H9 (cell line): Measurements from ENCODE around the gene STPG1. TPM values are rescaled to one million over a fixed set of nuclear protein-coding genes. Genes with fewer than 3 reads are reported as not detected.

Experiments used
- DNase-seq: peaks from one replicate; pipeline ENCODE4 v3.0.0-alpha.2; 2017
- H2AFZ ChIP-seq: one replicate; pipeline ENCODE4 v1.6.1; 2013; ENCODE audit warnings: mild to moderate bottlenecking, low read length, control low read depth, moderate library complexity
- H2AK5ac ChIP-seq: 2 replicates; pipeline ENCODE4 v1.6.1; 2013; ENCODE audit warnings: low read length, control low read depth, mixed read lengths; ENCODE audit not compliant: insufficient read length
- H2BK120ac ChIP-seq: one replicate; pipeline ENCODE4 v1.6.1; 2013; ENCODE audit warnings: low read depth, mild to moderate bottlenecking, low read length, control low read depth, inconsistent platforms; ENCODE audit not compliant: poor library complexity, severe bottlenecking
- H2BK12ac ChIP-seq: 2 replicates; pipeline ENCODE4 v1.6.1; 2013; ENCODE audit warnings: low read length, control low read depth, mixed read lengths, low read depth; ENCODE audit not compliant: insufficient read length
- H2BK15ac ChIP-seq: 2 replicates; pipeline ENCODE4 v1.6.1; 2013; ENCODE audit warnings: low read depth, low read length, control low read depth
- H2BK20ac ChIP-seq: one replicate; pipeline ENCODE4 v1.6.1; 2013; ENCODE audit warnings: low read depth, mild to moderate bottlenecking, low read length, control low read depth, inconsistent platforms; ENCODE audit not compliant: poor library complexity, severe bottlenecking
- H2BK5ac ChIP-seq: 2 replicates; pipeline ENCODE4 v1.6.1; 2013; ENCODE audit warnings: low read length, control low read depth, mixed read lengths; ENCODE audit not compliant: insufficient read length
- H3K14ac ChIP-seq: 2 replicates; pipeline ENCODE4 v1.6.1; 2013; ENCODE audit warnings: low read length, control low read depth; ENCODE audit not compliant: insufficient read depth
- H3K18ac ChIP-seq: 2 replicates; pipeline ENCODE4 v1.6.1; 2013; ENCODE audit warnings: low read depth, mild to moderate bottlenecking, mixed read lengths, low read length, control low read depth; ENCODE audit not compliant: insufficient read length
- H3K23ac ChIP-seq: 2 replicates; pipeline ENCODE4 v1.6.1; 2013; ENCODE audit warnings: low read length, control low read depth, mixed read lengths, low read depth; ENCODE audit not compliant: insufficient read length
- H3K23me2 ChIP-seq: 2 replicates; pipeline ENCODE4 v1.6.1; 2013; ENCODE audit warnings: low read depth, mild to moderate bottlenecking, mixed read lengths, low read length, control low read depth; ENCODE audit not compliant: insufficient read length, poor library complexity, severe bottlenecking
- H3K27ac ChIP-seq: 2 replicates; pipeline ENCODE4 v1.5.1; 2013; ENCODE audit warnings: low read length, control low read depth, mixed read lengths, low read depth; ENCODE audit not compliant: insufficient read length
- H3K27me3 ChIP-seq: 2 replicates; pipeline ENCODE4 v1.6.1; 2013; ENCODE audit warnings: low read length, control low read depth, inconsistent platforms; ENCODE audit not compliant: insufficient read depth
- H3K4ac ChIP-seq: 2 replicates; pipeline ENCODE4 v1.6.1; 2013; ENCODE audit warnings: low read depth, mild to moderate bottlenecking, control low read depth, inconsistent platforms, low read length, moderate library complexity
- H3K4me1 ChIP-seq: 2 replicates; pipeline ENCODE4 v1.6.1; 2013; ENCODE audit warnings: low read length, control low read depth, inconsistent platforms; ENCODE audit not compliant: insufficient read depth
- H3K4me2 ChIP-seq: 2 replicates; pipeline ENCODE4 v1.6.1; 2013; ENCODE audit warnings: low read length, control low read depth, mixed read lengths; ENCODE audit not compliant: insufficient read length, insufficient read depth
- H3K56ac ChIP-seq: 2 replicates; pipeline ENCODE4 v1.6.1; 2013; ENCODE audit warnings: low read depth, mild to moderate bottlenecking, mixed read lengths, low read length, control low read depth; ENCODE audit not compliant: insufficient read length
- H3K79me1 ChIP-seq: 2 replicates; pipeline ENCODE4 v1.6.1; 2013; ENCODE audit warnings: low read depth, mild to moderate bottlenecking, moderate library complexity, low read length, control low read depth, inconsistent platforms; ENCODE audit not compliant: insufficient read depth, poor library complexity, severe bottlenecking
- H3K79me2 ChIP-seq: 2 replicates; pipeline ENCODE4 v1.6.1; 2013; ENCODE audit warnings: low read length, control low read depth, inconsistent platforms; ENCODE audit not compliant: insufficient read depth
- H3K9ac ChIP-seq: 2 replicates; pipeline ENCODE4 v1.6.1; 2013; ENCODE audit warnings: low read length, control low read depth, mixed read lengths; ENCODE audit not compliant: insufficient read length; ENCODE audit errors: extremely low read depth
- H3K9me3 ChIP-seq: one replicate; pipeline ENCODE4 v1.6.1; 2013; ENCODE audit warnings: low read depth, low read length, inconsistent platforms; ENCODE audit not compliant: control insufficient read depth
- H3T11ph ChIP-seq: one replicate; pipeline ENCODE4 v1.6.1; 2013; ENCODE audit warnings: mild to moderate bottlenecking, low read length, control low read depth, inconsistent platforms
- H4K20me1 ChIP-seq: one replicate; pipeline ENCODE4 v1.6.1; 2013; ENCODE audit not compliant: control insufficient read depth, insufficient read length, insufficient read depth
- H4K5ac ChIP-seq: 2 replicates; pipeline ENCODE4 v1.6.1; 2013; ENCODE audit warnings: low read depth, mild to moderate bottlenecking, mixed read lengths, low read length, control low read depth; ENCODE audit not compliant: insufficient read length
- H4K8ac ChIP-seq: replicated peaks from 2 replicates; pipeline ENCODE4 v1.6.1; 2013; ENCODE audit warnings: low read length, control low read depth, mixed read lengths, low read depth; ENCODE audit not compliant: insufficient read length
- H4K91ac ChIP-seq: 2 replicates; pipeline ENCODE4 v1.6.1; 2013; ENCODE audit warnings: low read depth, mild to moderate bottlenecking, moderate library complexity, mixed read lengths, low read length, control low read depth; ENCODE audit not compliant: insufficient read length
- H3K27ac Mint-ChIP-seq, 3 experiments: 2 replicates in 2 of 3; 3 replicates in 1 of 3; pipeline ENCODE4 v1.8.0; 2020 to 2021; ENCODE audit warnings: mixed read lengths in 3 of 3, mild to moderate bottlenecking in 1 of 3, moderate library complexity in 1 of 3
- H3K27me3 Mint-ChIP-seq: 2 replicates; pipeline ENCODE4 v1.8.0; 2021; ENCODE audit warnings: low read depth, mild to moderate bottlenecking, moderate library complexity, mixed read lengths
- H3K36me3 Mint-ChIP-seq, 3 experiments: 2 replicates in 2 of 3; 3 replicates in 1 of 3; pipeline ENCODE4 v1.8.0; 2020 to 2021; ENCODE audit warnings: low read depth in 3 of 3, mixed read lengths in 3 of 3; ENCODE audit not compliant: insufficient read depth in 1 of 3
- H3K4me1 Mint-ChIP-seq, 2 experiments: 2 replicates each; pipeline ENCODE4 v1.8.0; 2020; ENCODE audit warnings: mixed read lengths in 2 of 2
- H3K4me3 Mint-ChIP-seq, 2 experiments: 2 replicates in 1 of 2; 3 replicates in 1 of 2; pipeline ENCODE4 v1.8.0; 2020 to 2021; ENCODE audit warnings: mild to moderate bottlenecking in 2 of 2, mixed read lengths in 2 of 2, moderate library complexity in 1 of 2
- H3K9me3 Mint-ChIP-seq, 2 experiments: 2 replicates in 1 of 2; 3 replicates in 1 of 2; pipeline ENCODE4 v1.8.0; 2020; ENCODE audit warnings: mild to moderate bottlenecking in 2 of 2, mixed read lengths in 2 of 2, moderate library complexity in 1 of 2
- CTCF ChIP-seq: fragments of 200-600 bp; sonication (generic); conservative IDR thresholded peaks from 3 replicates; pipeline ENCODE4 v1.8.0; 2021; ENCODE audit warnings: antibody characterized with exemption, mild to moderate bottlenecking
- WGBS: extraction: QIAGEN DNeasy Blood & Tissue Kit; methylation state at CpG from one replicate; pipeline ENCODE4 v1.1.7; 2013; ENCODE audit warnings: missing lambda C conversion rate, low lambda C conversion rate, mixed read lengths; ENCODE audit not compliant: insufficient read length; ENCODE audit errors: extremely low coverage; 5-methylcytosine and 5-hydroxymethylcytosine counted together
- total RNA-seq: library from RNA; stranded (reverse); gene quantifications from 2 replicates; pipeline ENCODE4 v1.2.1, GENCODE V29; 2021

Gene STPG1
- total RNA-seq, 1 experiment from 2014 or later, result 8.3 TPM

- H2AK5ac ChIP-seq, result no peak overlapping the region
- no peaks in the 10 kb centered on the region for H3K4me1 ChIP-seq
- H2BK120ac ChIP-seq, result no peak overlapping the region
- no peak for DNase-seq
- Mint-ChIP-seq H3K4me3 (no peak overlapping the region), H3K36me3 (no peaks in the 10 kb centered on the region), H3K4me1 (peaks cover 11 to 31% of the 10 kb centered on the region in 2 experiments), H3K27me3 (no peaks in the 10 kb centered on the region), H3K9me3 (no peaks in the 10 kb centered on the region), H3K27ac (no peak overlapping the region; a peak in 1 of 7 replicates)
- no CpG with 5 or more reads among the region's 8 CpGs for WGBS
- no peaks in the 10 kb centered on the region for H4K20me1 ChIP-seq
- no peak overlapping the region for H2BK15ac ChIP-seq
- no peak overlapping the region for H2BK5ac ChIP-seq
- H4K8ac ChIP-seq, result no peak overlapping the region
- H4K91ac ChIP-seq, result no peak overlapping the region
- H3K79me2 ChIP-seq, result no peaks in the 10 kb centered on the region
- no peaks in the 10 kb centered on the region for H3K79me1 ChIP-seq
- H3K23me2 ChIP-seq, result peaks cover 2% of the 10 kb centered on the region
- H2AFZ ChIP-seq, result no peak overlapping the region
- no peak overlapping the region for H3K4ac ChIP-seq
- no peak for TF ChIP-seq CTCF
- no peak overlapping the region for H3K4me2 ChIP-seq
- no peak overlapping the region for H3T11ph ChIP-seq
- H3K9ac ChIP-seq, result no peak overlapping the region
- H4K5ac ChIP-seq, result no peak overlapping the region
- no peak overlapping the region for H3K23ac ChIP-seq
- no peaks in the 10 kb centered on the region for H3K9me3 ChIP-seq
- no peak overlapping the region for H2BK20ac ChIP-seq
- no peak overlapping the region for H2BK12ac ChIP-seq
- H3K27me3 ChIP-seq, result no peaks in the 10 kb centered on the region
- no peak overlapping the region for H3K56ac ChIP-seq
- H3K14ac ChIP-seq, result no peak overlapping the region
- H3K27ac ChIP-seq, result no peak overlapping the region
- no peak overlapping the region for H3K18ac ChIP-seq
These were observed 22.3 kb upstream of the STPG1 start for GRCh38 chr1:24435782-24436365.
